Left lobe of liver (tissue), 2 donors: ENCODE measurements around the gene LCN12. TPM values are rescaled to one million over a fixed set of nuclear protein-coding genes. Genes with fewer than 3 reads are reported as not detected.

ENCODE experiments used
- ATAC-seq: fragments of 200-7000 bp; cut with Tn5 transposase; one replicate; pipeline ENCODE4 v1.9.1; 2020; ENCODE audit warnings: mild to moderate bottlenecking, moderate library complexity
- DNase-seq: peaks from one replicate; pipeline ENCODE4 v3.0.0-alpha.2; 2020; ENCODE audit warnings: low spot score
- total RNA-seq: library from RNA; stranded (reverse); gene quantifications from one replicate; pipeline ENCODE4 v1.2.1, GENCODE V29; 2021
- donor health status: DM: no; HTN: no; CAD: no; lungs with moderate emphysema.
- donor health status: DM: no; HTN: yes; CAD: no.

The LCN12 gene
- total RNA-seq, 1 donor from 2014 or later = 30.3 TPM

- ATAC-seq (peak; percentile 0), DNase-seq (no peak)
These were observed 7.9 kb upstream of the LCN12 start for GRCh38 chr9:136944212-136944518.

- peak; percentile 60 for ATAC-seq
- peak; percentile 98 for DNase-seq
These were observed 7.3 kb upstream of the LCN12 start, which contains the start of the genes C8G and FBXW5 for GRCh38 chr9:136944519-136945332. Gene C8G (plus strand): TSS chr9:136945243. CDS start chr9:136945321, 78 bp downstream. Gene FBXW5 (minus strand): TSS chr9:136944738. CDS start chr9:136944083, 655 bp downstream.

GRCh38 chr9:136945333-136946227, 6.5 kb upstream of the LCN12 start:
- peak; percentile 67 for DNase-seq
- ATAC-seq = no peak

- no peak for ATAC-seq
- DNase-seq = no peak
These were observed 5.6 kb upstream of the LCN12 start for GRCh38 chr9:136946228-136947027.

GRCh38 chr9:136947028-136947891, 4.8 kb upstream of the LCN12 start:
- DNase-seq (peak; percentile 80), ATAC-seq (peak; percentile 3)

GRCh38 chr9:136947955-136948510, 4.0 kb upstream of the LCN12 start:
- ATAC-seq (no peak), DNase-seq (peak; percentile 73)

GRCh38 chr9:136949239-136949816, 2.7 kb upstream of the LCN12 start:
- ATAC-seq = peak; percentile 2
- DNase-seq = no peak

GRCh38 chr9:136949817-136950655, 2.0 kb upstream of the LCN12 start:
- DNase-seq (peak; percentile 100), ATAC-seq (peak; percentile 67)

- DNase-seq (peak; percentile 72), ATAC-seq (peak; percentile 22)
These were observed 1.3 kb upstream of the LCN12 start for GRCh38 chr9:136950656-136951276.

GRCh38 chr9:136952321-136952850, 313 bp downstream of the LCN12 start:
- no peak for ATAC-seq
- DNase-seq = no peak

- ATAC-seq (no peak), DNase-seq (no peak)
These were observed 1.1 kb downstream of the LCN12 start for GRCh38 chr9:136952876-136953770.

GRCh38 chr9:136953771-136954269, 1.7 kb downstream of the LCN12 start:
- DNase-seq (no peak), ATAC-seq (no peak)

GRCh38 chr9:136954270-136955083, 2.4 kb downstream of the LCN12 start:
- ATAC-seq (no peak), DNase-seq (no peak)

- no peak for DNase-seq
- no peak for ATAC-seq
These were observed 3.3 kb downstream of the LCN12 start for GRCh38 chr9:136955202-136955942.

GRCh38 chr9:136955943-136956335, 3.9 kb downstream of the LCN12 start:
- ATAC-seq (no peak), DNase-seq (no peak)
